ENCODE data around the gene PCDHB16. TPM values are rescaled to one million over a fixed set of nuclear protein-coding genes. Genes with fewer than 3 reads are reported as not detected.
"Not testable (repeated sequence)": the region's sequence is repeated elsewhere in the genome, so short reads cannot be mapped to it uniquely, and the experiment has no call there.

PCDHB16 gene
- total and polyA plus RNA-seq, 2 of the 13 experiments (the other 11 are each of a cell fraction or from before 2014, with no cell fraction given), result 0.60 to 0.66 TPM

- intact Hi-C loops (cut with micrococcal nuclease; ENCODE audit: unreplicated experiment); H3K36me3 ChIP-seq (replicated peaks in 1 of 2; ENCODE audit: control insufficient read depth in 1 of 2, insufficient read depth in 2 of 2, low read length in 2 of 2); H3K9ac ChIP-seq (ENCODE audit: insufficient read depth, low read depth, low read length); H3K27ac ChIP-seq (ENCODE audit: extremely low read length, insufficient read depth, low read length); BruUV-seq (replicated peaks); H4K20me1 ChIP-seq (ENCODE audit: insufficient read depth, low read length); ATAC-seq; H3K9me3 ChIP-seq (ENCODE audit: low read length); H3K27me3 ChIP-seq (ENCODE audit: control insufficient read depth in 1 of 2, insufficient read depth in 2 of 2, low read length in 2 of 2); FAIRE-seq; POLR2A ChIA-PET; H3K4me1 ChIP-seq (ENCODE audit: insufficient read depth, low read length); H3K4me2 ChIP-seq (ENCODE audit: low read depth, low read length); H2AFZ ChIP-seq (ENCODE audit: low read length); DNase-seq (ENCODE audit: low spot score); CTCF ChIA-PET (ENCODE audit: low intra/inter-chr PET ratio, low total read pairs); in situ Hi-C loops (cut with HindIII; ENCODE audit: extremely low pct_ligation_motif_present, low pct_unique_long_range_greater_than_20kb); H3K79me2 ChIP-seq (ENCODE audit: insufficient read depth, low read length); H3K4me3 ChIP-seq (replicated peaks in 1 of 3; ENCODE audit: insufficient read depth in 1 of 3, low read depth in 2 of 3, low read length in 3 of 3): not testable (repeated sequence)
- 87% methylated on average over 27 of the region's 40 CpGs for WGBS (ENCODE audit: low lambda C conversion rate)
Observed at GRCh38 chr5:141215504-141215903, 33.3 kb downstream of the PCDHB16 start.

DNA sequence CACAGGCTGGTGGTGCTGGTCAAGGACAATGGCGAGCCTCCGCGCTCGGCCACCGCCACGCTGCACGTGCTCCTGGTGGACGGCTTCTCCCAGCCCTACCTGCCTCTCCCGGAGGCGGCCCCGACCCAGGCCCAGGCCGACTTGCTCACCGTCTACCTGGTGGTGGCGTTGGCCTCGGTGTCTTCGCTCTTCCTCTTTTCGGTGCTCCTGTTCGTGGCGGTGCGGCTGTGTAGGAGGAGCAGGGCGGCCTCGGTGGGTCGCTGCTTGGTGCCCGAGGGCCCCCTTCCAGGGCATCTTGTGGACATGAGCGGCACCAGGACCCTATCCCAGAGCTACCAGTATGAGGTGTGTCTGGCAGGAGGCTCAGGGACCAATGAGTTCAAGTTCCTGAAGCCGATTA lies 33.8 kb downstream of the PCDHB16 start:
- H3K9me3 ChIP-seq (ENCODE audit: low read length); POLR2A ChIA-PET; DNase-seq (ENCODE audit: low spot score); in situ Hi-C loops (cut with HindIII; ENCODE audit: extremely low pct_ligation_motif_present, low pct_unique_long_range_greater_than_20kb); H3K9ac ChIP-seq (ENCODE audit: insufficient read depth, low read depth, low read length); intact Hi-C loops (cut with micrococcal nuclease; ENCODE audit: unreplicated experiment); H3K4me1 ChIP-seq (ENCODE audit: insufficient read depth, low read length); BruUV-seq (replicated peaks); FAIRE-seq; H3K27ac ChIP-seq (ENCODE audit: extremely low read length, insufficient read depth, low read length); ATAC-seq; H2AFZ ChIP-seq (ENCODE audit: low read length); H3K4me2 ChIP-seq (ENCODE audit: low read depth, low read length); H3K4me3 ChIP-seq (replicated peaks in 1 of 3; ENCODE audit: insufficient read depth in 1 of 3, low read depth in 2 of 3, low read length in 3 of 3); CTCF ChIA-PET (ENCODE audit: low intra/inter-chr PET ratio, low total read pairs); H3K27me3 ChIP-seq (ENCODE audit: control insufficient read depth in 1 of 2, insufficient read depth in 2 of 2, low read length in 2 of 2); H3K79me2 ChIP-seq (ENCODE audit: insufficient read depth, low read length); H3K36me3 ChIP-seq (replicated peaks in 1 of 2; ENCODE audit: control insufficient read depth in 1 of 2, insufficient read depth in 2 of 2, low read length in 2 of 2); H4K20me1 ChIP-seq (ENCODE audit: insufficient read depth, low read length): not testable (repeated sequence)
- 86% methylated on average over 16 of the region's 26 CpGs for WGBS (ENCODE audit: low lambda C conversion rate)

Data from HepG2 (cell line).